Measurements from ENCODE around the gene GUCD1.

GRCh38 chr22:24565077-24565476 lies 10.1 kb upstream of the GUCD1 start:
- TF ChIP-seq ZNF175 (tag by site-specific recombination; IDR thresholded peaks at IDR 0.05): no peak
- TF ChIP-seq ZFP37 (tag by site-specific recombination; IDR thresholded peaks at IDR 0.05): no peak
- no peak for TF ChIP-seq HIC1 (tag by site-specific recombination; IDR thresholded peaks at IDR 0.05)
- no peak for TF ChIP-seq REST (tag by site-specific recombination; IDR thresholded peaks at IDR 0.05)
- TF ChIP-seq ZNF274 (IDR thresholded peaks at IDR 0.05; ENCODE audit: low read length): no peak
- TF ChIP-seq ZNF274 (tag by site-specific recombination; IDR thresholded peaks at IDR 0.05; ENCODE audit: borderline replicate concordance): no peak
- no peak for TF ChIP-seq SP2 (tag by site-specific recombination; IDR thresholded peaks at IDR 0.05)
- TF ChIP-seq CTCF (tag by site-specific recombination; IDR thresholded peaks at IDR 0.05): no peak
- no peak for TF ChIP-seq ZFP41 (tag by site-specific recombination; IDR thresholded peaks at IDR 0.05; ENCODE audit: borderline replicate concordance)
- no peak for TF ChIP-seq ZNF558 (tag by site-specific recombination; IDR thresholded peaks at IDR 0.05)
- TF ChIP-seq ZNF621 (tag by site-specific recombination; IDR thresholded peaks at IDR 0.05): no peak
- TF ChIP-seq ZNF311 (tag by site-specific recombination; IDR thresholded peaks at IDR 0.05; ENCODE audit: borderline replicate concordance): no peak
- TF ChIP-seq ZNF174 (tag by site-specific recombination; IDR thresholded peaks at IDR 0.05): no peak
